CD14-positive monocyte (primary cell): ENCODE measurements around the gene CORO2A. TPM values are rescaled to one million over a fixed set of nuclear protein-coding genes. Genes with fewer than 3 reads are reported as not detected.

Source experiments
- DNase-seq, 3 donors: peaks; one replicate each; pipeline ENCODE4 v3.0.0-alpha.2; 2011 to 2022
- H2AFZ ChIP-seq: 2 replicates; pipeline ENCODE4 v1.6.0; 2012; ENCODE audit warnings: mild to moderate bottlenecking, low read depth, low read length, inconsistent platforms; ENCODE audit not compliant: insufficient read depth, poor library complexity, severe bottlenecking
- H3K27ac ChIP-seq, 2 donors: 1 replicate in 1 of 2; 2 replicates in 1 of 2; pipeline ENCODE4 v1.5.1; 2012 to 2013; ENCODE audit warnings: low read length in 2 of 2, control low read depth in 1 of 2, inconsistent platforms in 1 of 2, low read depth in 1 of 2, mild to moderate bottlenecking in 1 of 2
- H3K27me3 ChIP-seq, 2 donors: one replicate each; pipeline versions ENCODE4 v1.6.0 to v1.6.1; 2011 to 2013; ENCODE audit warnings: low read length in 2 of 2; ENCODE audit not compliant: control insufficient read depth in 2 of 2, insufficient read depth in 2 of 2
- H3K36me3 ChIP-seq, 2 donors: replicated peaks in 1 of 2; 1 replicate in 1 of 2; 2 replicates in 1 of 2; pipeline versions ENCODE4 v1.5.1 to v1.6.1; 2012 to 2013; ENCODE audit warnings: low read length in 2 of 2, control low read depth in 1 of 2, inconsistent platforms in 1 of 2, mild to moderate bottlenecking in 1 of 2; ENCODE audit not compliant: insufficient read depth in 2 of 2, control insufficient read depth in 1 of 2
- H3K4me1 ChIP-seq, 2 donors: 1 replicate in 1 of 2; 2 replicates in 1 of 2; pipeline versions ENCODE4 v1.5.1 to v1.6.1; 2012 to 2013; ENCODE audit warnings: low read length in 2 of 2, control low read depth in 1 of 2, inconsistent platforms in 1 of 2, mild to moderate bottlenecking in 1 of 2, moderate library complexity in 1 of 2; ENCODE audit not compliant: insufficient read depth in 2 of 2, control insufficient read depth in 1 of 2
- H3K4me2 ChIP-seq: replicated peaks from 2 replicates; pipeline ENCODE3; 2012; ENCODE audit warnings: low read length, moderate library complexity, mild to moderate bottlenecking; ENCODE audit not compliant: poor library complexity, severe bottlenecking; ENCODE audit errors: extremely low read depth
- H3K4me3 ChIP-seq, 3 experiments: fragments of 200-600 bp in 1 of 3; sonication (generic) in 1 of 3; replicated peaks in 1 of 3; 1 replicate in 2 of 3; 2 replicates in 1 of 3; pipeline ENCODE4 v1.5.1; 2011 to 2013; ENCODE audit warnings: low read length in 3 of 3, mild to moderate bottlenecking in 3 of 3, control low read depth in 2 of 3, low read depth in 2 of 3, inconsistent platforms in 1 of 3, moderate library complexity in 1 of 3
- H3K79me2 ChIP-seq: 2 replicates; pipeline ENCODE4 v1.6.0; 2012; ENCODE audit warnings: mild to moderate bottlenecking, control low read depth, inconsistent platforms, low read length, moderate library complexity; ENCODE audit not compliant: insufficient read depth
- H3K9ac ChIP-seq: 2 replicates; pipeline ENCODE4 v1.6.0; 2017; ENCODE audit warnings: low read length, mild to moderate bottlenecking; ENCODE audit not compliant: insufficient read depth, poor library complexity, severe bottlenecking
- H3K9me3 ChIP-seq, 2 donors: replicated peaks in 1 of 2; 1 replicate in 1 of 2; 2 replicates in 1 of 2; pipeline versions ENCODE4 v1.5.1 to v1.6.1; 2012 to 2013; ENCODE audit warnings: low read length in 2 of 2, control low read depth in 1 of 2; ENCODE audit not compliant: control insufficient read depth in 1 of 2, insufficient read depth in 1 of 2
- H4K20me1 ChIP-seq: 2 replicates; pipeline ENCODE4 v1.6.0; 2012; ENCODE audit warnings: mild to moderate bottlenecking, low read length, control low read depth, moderate library complexity; ENCODE audit not compliant: insufficient read depth
- H3K27ac Mint-ChIP-seq, 7 donors: one replicate each; pipeline ENCODE4 v1.8.0; 2020; ENCODE audit warnings: mild to moderate bottlenecking in 7 of 7, mixed read lengths in 7 of 7, moderate library complexity in 6 of 7, inconsistent platforms in 2 of 7
- H3K27me3 Mint-ChIP-seq, 3 donors: one replicate each; pipeline ENCODE4 v1.8.0; 2021 to 2022; ENCODE audit warnings: low read depth in 3 of 3, mild to moderate bottlenecking in 3 of 3, mixed read lengths in 3 of 3, moderate library complexity in 3 of 3, inconsistent platforms in 1 of 3
- H3K36me3 Mint-ChIP-seq, 2 donors: one replicate each; pipeline ENCODE4 v1.8.0; 2020; ENCODE audit warnings: mixed read lengths in 2 of 2, inconsistent platforms in 1 of 2, mild to moderate bottlenecking in 1 of 2
- H3K4me1 Mint-ChIP-seq: one replicate; pipeline ENCODE4 v1.8.0; 2020; ENCODE audit warnings: mild to moderate bottlenecking, mixed read lengths
- H3K4me3 Mint-ChIP-seq, 2 donors: one replicate each; pipeline ENCODE4 v1.8.0; 2020; ENCODE audit warnings: mild to moderate bottlenecking in 2 of 2, mixed read lengths in 2 of 2, moderate library complexity in 1 of 2
- H3K9me3 Mint-ChIP-seq, 7 donors: one replicate each; pipeline ENCODE4 v1.8.0; 2020 to 2022; ENCODE audit warnings: mixed read lengths in 7 of 7, mild to moderate bottlenecking in 6 of 7, moderate library complexity in 6 of 7, inconsistent platforms in 2 of 7
- CTCF ChIP-seq: fragments of 200-600 bp; IDR thresholded peaks from one replicate; pipeline ENCODE4 v1.8.0; 2022; ENCODE audit warnings: antibody characterized with exemption, mild to moderate bottlenecking
- WGBS: methylation state at CpG from one replicate; pipeline ENCODE4 v1.1.5; 2013; ENCODE audit warnings: missing lambda C conversion rate; ENCODE audit not compliant: insufficient coverage; 5-methylcytosine and 5-hydroxymethylcytosine counted together
- intact Hi-C, 2 donors: fragments of 100-400 bp; cut with micrococcal nuclease; formaldehyde crosslinking; loops; one replicate each; pipeline versions ENCODE4 v1.15.0 to v1.15.1; 2023
- polyA plus RNA-seq, 3 donors: library from polyadenylated mRNA; depleted of rRNA in 1 of 3; unstranded in 2 of 3; stranded (reverse) in 1 of 3; fragments of 300-500 nt in 2 of 3; fragments of >200 nt in 1 of 3; fragmentation: Illumina TruSeq in 2 of 3; gene quantifications; 1 replicate in 2 of 3; 2 replicates in 1 of 3; pipeline ENCODE4 v1.2.3, GENCODE V29; 2012 to 2021

CORO2A gene
- polyA plus RNA-seq, 3 donors, result 1.2 to 3.5 (median 2.1) TPM

GRCh38 chr9:98134702-98135557 lies 57.5 kb downstream of the CORO2A start:
- no peak overlapping the region for H2AFZ ChIP-seq
- H3K27me3 Mint-ChIP-seq, result no peaks in the 10 kb centered on the region
- H3K36me3 Mint-ChIP-seq, result peaks cover 55 to 79% of the 10 kb centered on the region in 2 donors
- no peaks in the 10 kb centered on the region for H3K9me3 ChIP-seq
- H3K36me3 ChIP-seq, result peaks cover 7 to 37% of the 10 kb centered on the region in 2 donors
- no peaks in the 10 kb centered on the region for H3K79me2 ChIP-seq
- WGBS, result 86% methylated on average over 8 of the region's 12 CpGs
- H4K20me1 ChIP-seq, result no peaks in the 10 kb centered on the region
- peaks cover 12% of the 10 kb centered on the region for H3K4me1 Mint-ChIP-seq
- no peak overlapping the region for H3K4me3 Mint-ChIP-seq
- no peaks in the 10 kb centered on the region for H3K9me3 Mint-ChIP-seq
- H3K9ac ChIP-seq, result no peak overlapping the region
- intact Hi-C loops, result no loop called here
- no peak overlapping the region for H3K4me2 ChIP-seq
- no peak overlapping the region for H3K27ac ChIP-seq
- peak overlapping the region in 3 of 7 donors; percentile 13 to 80 (median 45) for H3K27ac Mint-ChIP-seq
- H3K4me3 ChIP-seq, result no peak overlapping the region
- H3K4me1 ChIP-seq, result peaks cover under 1 to 4% of the 10 kb centered on the region in 2 donors
- no peak for TF ChIP-seq CTCF
- DNase-seq, result no peak
- no peaks in the 10 kb centered on the region for H3K27me3 ChIP-seq

- Mint-ChIP-seq H3K27ac (peak overlapping the region in 3 of 7 donors; percentile 52 to 68 (median 57)), H3K27me3 (no peaks in the 10 kb centered on the region), H3K4me1 (peaks cover 29% of the 10 kb centered on the region), H3K4me3 (no peak overlapping the region), H3K9me3 (no peaks in the 10 kb centered on the region), H3K36me3 (peaks cover 55 to 71% of the 10 kb centered on the region in 2 donors)
- Histone ChIP-seq H3K4me1 (peaks cover 20 to 23% of the 10 kb centered on the region in 2 donors), H3K4me3 (no peak overlapping the region), H3K79me2 (no peaks in the 10 kb centered on the region), H3K9ac (no peak overlapping the region), H3K9me3 (no peaks in the 10 kb centered on the region), H3K27ac (no peak overlapping the region), H4K20me1 (no peaks in the 10 kb centered on the region), H3K36me3 (peaks cover 7 to 37% of the 10 kb centered on the region in 2 donors), H2AFZ (no peak overlapping the region), H3K4me2 (no peak overlapping the region), H3K27me3 (no peaks in the 10 kb centered on the region)
- intact Hi-C loops, result no loop called here
- no peak for TF ChIP-seq CTCF
- WGBS, result 94% methylated on average over 12 of the region's 14 CpGs
- DNase-seq, result no peak
Measured at GRCh38 chr9:98132806-98133631, 59.4 kb downstream of the CORO2A start.
